ENCODE data around the gene GNAQ. TPM values are rescaled to one million over a fixed set of nuclear protein-coding genes. Genes with fewer than 3 reads are reported as not detected.

Gene GNAQ
- total RNA-seq, 2 experiments from 2014 or later, result 22.8 to 24.7 TPM

GRCh38 chr9:77794985-77795384 is 236.6 kb downstream of the GNAQ start:
- peaks cover 6% of the 10 kb centered on the region for H3K4me1 Mint-ChIP-seq
- ChIA-PET CTCF (no interaction called here), POLR2A (no interaction called here)
- DNase-seq (no peak), ATAC-seq (no peak)
- intact Hi-C loops (cut with DNase I, micrococcal nuclease), result no loop called here
- no peaks in the 10 kb centered on the region for H3K27me3 Mint-ChIP-seq
- no peak overlapping the region for H3K4me3 Mint-ChIP-seq
- peaks cover 25% of the 10 kb centered on the region for H3K36me3 Mint-ChIP-seq (ENCODE audit: low read depth)
- H3K27ac Mint-ChIP-seq, result no peak overlapping the region
- H3K9me3 Mint-ChIP-seq (ENCODE audit: low read depth), result no peaks in the 10 kb centered on the region

GRCh38 chr9:77793849-77794248 is 237.8 kb downstream of the GNAQ start:
- ATAC-seq (no peak), DNase-seq (no peak)
- H3K4me1 Mint-ChIP-seq, result peaks cover 6% of the 10 kb centered on the region
- intact Hi-C loops (cut with DNase I, micrococcal nuclease), result no loop called here
- no peak overlapping the region for H3K4me3 Mint-ChIP-seq
- H3K27me3 Mint-ChIP-seq, result no peaks in the 10 kb centered on the region
- peaks cover 25% of the 10 kb centered on the region for H3K36me3 Mint-ChIP-seq (ENCODE audit: low read depth)
- no peak overlapping the region for H3K27ac Mint-ChIP-seq
- ChIA-PET CTCF (no interaction called here), POLR2A (no interaction called here)
- no peaks in the 10 kb centered on the region for H3K9me3 Mint-ChIP-seq (ENCODE audit: low read depth)

GRCh38 chr9:77789891-77790290 is 241.7 kb downstream of the GNAQ start:
- intact Hi-C loops (cut with DNase I, micrococcal nuclease), result no loop called here
- no peak overlapping the region for H3K4me3 Mint-ChIP-seq
- no peak overlapping the region for H3K27ac Mint-ChIP-seq
- ATAC-seq (no peak), DNase-seq (no peak)
- no peaks in the 10 kb centered on the region for H3K27me3 Mint-ChIP-seq
- ChIA-PET POLR2A (no interaction called here), CTCF (interaction anchor here (1.1 to 1.2 kb wide), 2 partner anchors 16 to 334 kb away, joined by 3 read pairs; no protein-coding TSS in a partner anchor)
- H3K36me3 Mint-ChIP-seq (ENCODE audit: low read depth), result peaks cover 22% of the 10 kb centered on the region
- H3K9me3 Mint-ChIP-seq (ENCODE audit: low read depth), result no peaks in the 10 kb centered on the region
- H3K4me1 Mint-ChIP-seq, result peaks cover 8% of the 10 kb centered on the region

- no peak overlapping the region for H3K4me3 Mint-ChIP-seq
- CTCF ChIA-PET, result no interaction called here
- H3K27ac Mint-ChIP-seq, result no peak overlapping the region
- peaks cover 12% of the 10 kb centered on the region for H3K4me1 Mint-ChIP-seq
- DNase-seq (no peak), ATAC-seq (no peak)
- intact Hi-C loops (cut with DNase I, micrococcal nuclease), result no loop called here
- H3K27me3 Mint-ChIP-seq, result no peaks in the 10 kb centered on the region
- H3K9me3 Mint-ChIP-seq (ENCODE audit: low read depth), result no peaks in the 10 kb centered on the region
- peaks cover 20% of the 10 kb centered on the region for H3K36me3 Mint-ChIP-seq (ENCODE audit: low read depth)
- POLR2A ChIA-PET, result no interaction called here
Observed at GRCh38 chr9:77785341-77785740, 246.3 kb downstream of the GNAQ start.

GRCh38 chr9:77783518-77783917 is 248.1 kb downstream of the GNAQ start:
- DNase-seq (no peak), ATAC-seq (no peak)
- no peaks in the 10 kb centered on the region for H3K27me3 Mint-ChIP-seq
- ChIA-PET CTCF (interaction anchor here (1.1 to 1.6 kb wide), 3 partner anchors 9 to 14 kb away, joined by 3 to 4 read pairs (median 3); no protein-coding TSS in a partner anchor), POLR2A (no interaction called here)
- H3K9me3 Mint-ChIP-seq (ENCODE audit: low read depth), result peaks cover 3% of the 10 kb centered on the region
- peaks cover 27% of the 10 kb centered on the region for H3K36me3 Mint-ChIP-seq (ENCODE audit: low read depth)
- H3K4me3 Mint-ChIP-seq, result no peak overlapping the region
- intact Hi-C loops (cut with DNase I, micrococcal nuclease), result no loop called here
- no peak overlapping the region for H3K27ac Mint-ChIP-seq
- peaks cover 28% of the 10 kb centered on the region for H3K4me1 Mint-ChIP-seq

GRCh38 chr9:77779010-77779409 is 252.6 kb downstream of the GNAQ start:
- POLR2A ChIA-PET, result interaction anchor here (0.6 kb wide), 1 partner anchor 200 kb away, joined by 4 read pairs; no protein-coding TSS in a partner anchor
- H3K4me3 Mint-ChIP-seq, result peak overlapping the region; percentile 55
- intact Hi-C loops (cut with DNase I, micrococcal nuclease), result loop anchor here in 1 of 2 experiments (10.0 kb wide), 1 partner anchor 256 kb away; the partner anchor contains the start of gene GNAQ
- peak overlapping the region; percentile 30 for H3K27ac Mint-ChIP-seq
- ATAC-seq, result peak; percentile 57
- no peak for DNase-seq
- peaks cover 35% of the 10 kb centered on the region for H3K36me3 Mint-ChIP-seq (ENCODE audit: low read depth)
- peaks cover 29% of the 10 kb centered on the region for H3K4me1 Mint-ChIP-seq
- no peaks in the 10 kb centered on the region for H3K27me3 Mint-ChIP-seq
- H3K9me3 Mint-ChIP-seq (ENCODE audit: low read depth), result peaks cover 11% of the 10 kb centered on the region
- CTCF ChIA-PET, result interaction anchor here (1.4 kb wide), 1 partner anchor 63 kb away, joined by 3 read pairs; no protein-coding TSS in a partner anchor

GRCh38 chr9:77773381-77773780 is 258.2 kb downstream of the GNAQ start:
- intact Hi-C loops (cut with DNase I, micrococcal nuclease), result loop anchor here in 1 of 2 experiments (10.0 kb wide), 1 partner anchor 261 kb away; the partner anchor contains the start of gene GNAQ
- POLR2A ChIA-PET, result interaction anchor here (0.6 kb wide), 1 partner anchor 446 kb away, joined by 3 read pairs; no protein-coding TSS in a partner anchor

GRCh38 chr9:77772646-77773045 is 259.0 kb downstream of the GNAQ start:
- Mint-ChIP-seq H3K27me3 (no peaks in the 10 kb centered on the region), H3K4me1 (peaks cover 6% of the 10 kb centered on the region), H3K9me3 (ENCODE audit: low read depth) (peaks cover 2% of the 10 kb centered on the region), H3K4me3 (no peak overlapping the region), H3K27ac (no peak overlapping the region), H3K36me3 (ENCODE audit: low read depth) (peaks cover 23% of the 10 kb centered on the region)
- intact Hi-C loops (cut with DNase I, micrococcal nuclease), result loop anchor here in 1 of 2 experiments (10.0 kb wide), 1 partner anchor 262 kb away; the partner anchor contains the start of gene GNAQ
- DNase-seq (no peak), ATAC-seq (no peak)
- CTCF ChIA-PET, result interaction anchor here (1.3 kb wide), 1 partner anchor 10 kb away, joined by 4 read pairs; no protein-coding TSS in a partner anchor
- POLR2A ChIA-PET, result no interaction called here

More at GRCh38 chr9:77773381-77773780, 258.2 kb downstream of the GNAQ start:
- Mint-ChIP-seq H3K27ac (no peak overlapping the region), H3K4me1 (peaks cover 9% of the 10 kb centered on the region), H3K36me3 (ENCODE audit: low read depth) (peaks cover 28% of the 10 kb centered on the region), H3K4me3 (no peak overlapping the region), H3K27me3 (no peaks in the 10 kb centered on the region), H3K9me3 (ENCODE audit: low read depth) (peaks cover 7% of the 10 kb centered on the region)
- CTCF ChIA-PET, result interaction anchor here (1.3 kb wide), 1 partner anchor 10 kb away, joined by 4 read pairs; no protein-coding TSS in a partner anchor
- ATAC-seq (no peak), DNase-seq (no peak)

GRCh38 chr9:77771171-77771570 is 260.4 kb downstream of the GNAQ start:
- Mint-ChIP-seq H3K4me3 (no peak overlapping the region), H3K27ac (no peak overlapping the region), H3K4me1 (peaks cover 8% of the 10 kb centered on the region), H3K27me3 (no peaks in the 10 kb centered on the region), H3K9me3 (ENCODE audit: low read depth) (no peaks in the 10 kb centered on the region), H3K36me3 (ENCODE audit: low read depth) (peaks cover 12% of the 10 kb centered on the region)
- ChIA-PET CTCF (no interaction called here), POLR2A (no interaction called here)
- intact Hi-C loops (cut with DNase I, micrococcal nuclease), result loop anchor here in 1 of 2 experiments (10.0 kb wide), 1 partner anchor 264 kb away; the partner anchor contains the start of gene GNAQ
- DNase-seq, result no peak
- ATAC-seq, result no peak

GRCh38 chr9:77770340-77770739 is 261.3 kb downstream of the GNAQ start:
- H3K4me1 Mint-ChIP-seq, result peaks cover 14% of the 10 kb centered on the region

GRCh38 chr9:77769246-77769645 is 262.4 kb downstream of the GNAQ start:
- POLR2A ChIA-PET, result no interaction called here
- Mint-ChIP-seq H3K27ac (no peak overlapping the region), H3K4me1 (peaks cover 16% of the 10 kb centered on the region), H3K4me3 (no peak overlapping the region), H3K27me3 (no peaks in the 10 kb centered on the region), H3K36me3 (ENCODE audit: low read depth) (peaks cover 18% of the 10 kb centered on the region), H3K9me3 (ENCODE audit: low read depth) (peaks cover 2% of the 10 kb centered on the region)
- ATAC-seq (no peak), DNase-seq (no peak)
- intact Hi-C loops (cut with DNase I, micrococcal nuclease), result loop anchor here in 1 of 2 experiments (5.0 kb wide), 1 partner anchor 292 kb away; no protein-coding TSS in a partner anchor
- CTCF ChIA-PET, result interaction anchor here (0.8 kb wide), 1 partner anchor 14 kb away, joined by 3 read pairs; no protein-coding TSS in a partner anchor

More at GRCh38 chr9:77770340-77770739, 261.3 kb downstream of the GNAQ start:
- Mint-ChIP-seq H3K27ac (no peak overlapping the region), H3K4me3 (no peak overlapping the region), H3K36me3 (ENCODE audit: low read depth) (peaks cover 16% of the 10 kb centered on the region), H3K27me3 (no peaks in the 10 kb centered on the region), H3K9me3 (ENCODE audit: low read depth) (peaks cover 2% of the 10 kb centered on the region)
- ChIA-PET CTCF (no interaction called here), POLR2A (no interaction called here)
- no peak for DNase-seq
- ATAC-seq, result no peak
- intact Hi-C loops (cut with DNase I, micrococcal nuclease), result loop anchor here in 1 of 2 experiments (10.0 kb wide), 1 partner anchor 264 kb away; the partner anchor contains the start of gene GNAQ

- ChIA-PET POLR2A (no interaction called here), CTCF (interaction anchor here (0.5 to 0.8 kb wide), 2 partner anchors 59 to 1404 kb away, joined by 3 read pairs; no protein-coding TSS in a partner anchor)
- intact Hi-C loops (cut with DNase I, micrococcal nuclease), result loop anchor here (2.0 to 5.0 kb wide), 2 partner anchors 34 to 289 kb away; no protein-coding TSS in a partner anchor
- DNase-seq, result no peak
- peaks cover 10% of the 10 kb centered on the region for H3K4me1 Mint-ChIP-seq
- no peak overlapping the region for H3K27ac Mint-ChIP-seq
- ATAC-seq, result no peak
- H3K4me3 Mint-ChIP-seq, result no peak overlapping the region
- H3K36me3 Mint-ChIP-seq (ENCODE audit: low read depth), result peaks cover 15% of the 10 kb centered on the region
- H3K9me3 Mint-ChIP-seq (ENCODE audit: low read depth), result peaks cover 2% of the 10 kb centered on the region
- H3K27me3 Mint-ChIP-seq, result no peaks in the 10 kb centered on the region
Observed at GRCh38 chr9:77766587-77766986, 265.0 kb downstream of the GNAQ start.

Data from activated CD4-positive, alpha-beta T cell treated with anti-CD3 and anti-CD28 coated beads for 36 hours (primary cell).